Measurements from ENCODE around the gene PGM2.

The PGM2 gene

GRCh38 chr4:37889849-37890800 lies 63.6 kb downstream of the PGM2 start:
- TF ChIP-seq ZNF274 (IDR thresholded peaks at IDR 0.05; ENCODE audit: low read depth, low read length): no peak
- peak overlapping the region; percentile 85; the same call in 1 of the 2 replicates for H3K4me3 ChIP-seq (ENCODE audit: low read length)

GRCh38 chr4:37890801-37891259 lies 64.3 kb downstream of the PGM2 start, which contains the start of gene TBC1D1:
TSS of gene TBC1D1 (plus strand) at chr4:37891084. CDS start at chr4:37902096, 11,012 bp downstream.
- peak within 1 kb of the TSS; percentile 85 for H3K4me3 ChIP-seq (ENCODE audit: low read length)
- no peak for TF ChIP-seq ZNF274 (IDR thresholded peaks at IDR 0.05; ENCODE audit: low read depth, low read length)

GRCh38 chr4:37891260-37892159 lies 65.0 kb downstream of the PGM2 start:
- H3K4me3 ChIP-seq (ENCODE audit: low read length): peak overlapping the region; percentile 85
- no peak for TF ChIP-seq ZNF274 (IDR thresholded peaks at IDR 0.05; ENCODE audit: low read depth, low read length)

GRCh38 chr4:37892641-37893040 lies 66.2 kb downstream of the PGM2 start:
- H3K4me3 ChIP-seq (ENCODE audit: low read length): peak overlapping the region; percentile 85; the same call in 1 of the 2 replicates
- no peak for TF ChIP-seq ZNF274 (IDR thresholded peaks at IDR 0.05; ENCODE audit: low read depth, low read length)

- no peak for TF ChIP-seq ZNF274 (IDR thresholded peaks at IDR 0.05; ENCODE audit: low read depth, low read length)
Observed at GRCh38 chr4:37893164-37893563, 66.7 kb downstream of the PGM2 start.

GRCh38 chr4:37895271-37895670 lies 68.8 kb downstream of the PGM2 start:
- no peak overlapping the region for H3K4me3 ChIP-seq (ENCODE audit: low read length)
- no peak for TF ChIP-seq ZNF274 (IDR thresholded peaks at IDR 0.05; ENCODE audit: low read depth, low read length)

More at GRCh38 chr4:37893164-37893563, 66.7 kb downstream of the PGM2 start:
- peak overlapping the region; percentile 85; the same call in 1 of the 2 replicates for H3K4me3 ChIP-seq (ENCODE audit: low read length)

- no peak overlapping the region for H3K4me3 ChIP-seq (ENCODE audit: low read length)
- no peak for TF ChIP-seq ZNF274 (IDR thresholded peaks at IDR 0.05; ENCODE audit: low read depth, low read length)
Observed at GRCh38 chr4:37896206-37896860, 69.8 kb downstream of the PGM2 start.

- no peak for TF ChIP-seq ZNF274 (IDR thresholded peaks at IDR 0.05; ENCODE audit: low read depth, low read length)
- H3K4me3 ChIP-seq (ENCODE audit: low read length): no peak overlapping the region
Observed at GRCh38 chr4:37902212-37902611, 75.7 kb downstream of the PGM2 start.

GRCh38 chr4:37902738-37903693 lies 76.5 kb downstream of the PGM2 start:
- TF ChIP-seq ZNF274 (IDR thresholded peaks at IDR 0.05; ENCODE audit: low read depth, low read length): no peak

GRCh38 chr4:37903901-37904300 lies 77.4 kb downstream of the PGM2 start:
- no peak for TF ChIP-seq ZNF274 (IDR thresholded peaks at IDR 0.05; ENCODE audit: low read depth, low read length)
- H3K4me3 ChIP-seq (ENCODE audit: low read length): no peak overlapping the region

More at GRCh38 chr4:37902738-37903693, 76.5 kb downstream of the PGM2 start:
- H3K4me3 ChIP-seq (ENCODE audit: low read length): no peak overlapping the region

- TF ChIP-seq ZNF274 (IDR thresholded peaks at IDR 0.05; ENCODE audit: low read depth, low read length): no peak
- no peak overlapping the region for H3K4me3 ChIP-seq (ENCODE audit: low read length)
Observed at GRCh38 chr4:37904824-37905223, 78.3 kb downstream of the PGM2 start.

GRCh38 chr4:37905533-37906169 lies 79.2 kb downstream of the PGM2 start:
- no peak for TF ChIP-seq ZNF274 (IDR thresholded peaks at IDR 0.05; ENCODE audit: low read depth, low read length)

More at GRCh38 chr4:37905533-37906169, 79.2 kb downstream of the PGM2 start:
- no peak overlapping the region for H3K4me3 ChIP-seq (ENCODE audit: low read length)
